ENCODE results near the gene KRTAP12-2. TPM values are rescaled to one million over a fixed set of nuclear protein-coding genes. Genes with fewer than 3 reads are reported as not detected.
"Not testable (repeated sequence)": the region's sequence is repeated elsewhere in the genome, so short reads cannot be mapped to it uniquely, and the experiment has no call there.

Gene KRTAP12-2
- total RNA-seq, 4 donors from 2014 or later: not detected

DNA sequence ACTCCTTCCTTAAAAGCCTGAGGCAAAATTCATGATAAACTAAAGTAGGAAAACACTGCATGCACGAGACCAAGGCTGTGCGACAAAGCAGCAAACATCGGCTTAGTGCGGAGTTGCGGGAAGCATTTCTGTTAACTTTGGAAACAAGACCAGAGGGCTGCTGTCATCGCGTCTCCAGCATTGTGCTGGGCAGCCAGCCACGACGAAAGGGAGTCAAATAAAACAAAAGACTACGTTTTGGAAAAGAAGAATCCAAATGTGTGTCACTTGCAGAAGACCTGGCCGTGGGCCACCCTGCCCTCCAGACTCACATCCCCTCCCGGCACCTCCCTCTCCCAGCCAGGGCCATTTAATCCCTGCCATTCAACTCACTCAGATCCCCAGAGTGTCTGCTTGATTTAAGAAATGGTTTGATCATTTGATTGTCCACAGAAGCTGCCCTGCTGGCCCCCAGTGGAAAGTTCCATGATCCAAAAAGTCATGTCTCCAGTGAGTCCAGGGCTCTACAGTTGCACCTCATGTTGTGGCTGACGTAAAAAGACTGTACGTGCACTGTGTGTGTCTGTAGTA is 22.9 kb downstream of the KRTAP12-2 start:
- no peak for TF ChIP-seq POLR2AphosphoS5 (IDR thresholded peaks at IDR 0.05)
- TF ChIP-seq EP300 (IDR thresholded peaks at IDR 0.05): no peak
- TF ChIP-seq, protein P1, sequence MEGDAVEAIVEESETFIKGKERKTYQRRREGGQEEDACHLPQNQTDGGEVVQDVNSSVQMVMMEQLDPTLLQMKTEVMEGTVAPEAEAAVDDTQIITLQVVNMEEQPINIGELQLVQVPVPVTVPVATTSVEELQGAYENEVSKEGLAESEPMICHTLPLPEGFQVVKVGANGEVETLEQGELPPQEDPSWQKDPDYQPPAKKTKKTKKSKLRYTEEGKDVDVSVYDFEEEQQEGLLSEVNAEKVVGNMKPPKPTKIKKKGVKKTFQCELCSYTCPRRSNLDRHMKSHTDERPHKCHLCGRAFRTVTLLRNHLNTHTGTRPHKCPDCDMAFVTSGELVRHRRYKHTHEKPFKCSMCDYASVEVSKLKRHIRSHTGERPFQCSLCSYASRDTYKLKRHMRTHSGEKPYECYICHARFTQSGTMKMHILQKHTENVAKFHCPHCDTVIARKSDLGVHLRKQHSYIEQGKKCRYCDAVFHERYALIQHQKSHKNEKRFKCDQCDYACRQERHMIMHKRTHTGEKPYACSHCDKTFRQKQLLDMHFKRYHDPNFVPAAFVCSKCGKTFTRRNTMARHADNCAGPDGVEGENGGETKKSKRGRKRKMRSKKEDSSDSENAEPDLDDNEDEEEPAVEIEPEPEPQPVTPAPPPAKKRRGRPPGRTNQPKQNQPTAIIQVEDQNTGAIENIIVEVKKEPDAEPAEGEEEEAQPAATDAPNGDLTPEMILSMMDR (IDR thresholded peaks at IDR 0.05): no peak
- no peak for TF ChIP-seq POLR2A (IDR thresholded peaks at IDR 0.05; ENCODE audit: low read depth)
- intact Hi-C loops (cut with DNase I): no loop called here
- H3K9me3 ChIP-seq: peaks cover 0 to 30% (median 9%) of the 10 kb centered on the region in 4 donors

GRCh38 chr21:44640761-44641160 is 26.0 kb downstream of the KRTAP12-2 start:
- Histone ChIP-seq H3K27me3 (peaks cover 0 to 56% (median 2%) of the 10 kb centered on the region in 4 donors), H3K36me3 (no peaks in the 10 kb centered on the region), H3K27ac (replicated peaks in 1 of 4) (no peak overlapping the region), H3K4me1 (no peaks in the 10 kb centered on the region), H3K4me3 (no peak overlapping the region), H3K9me3 (peaks cover 0 to 30% (median 9%) of the 10 kb centered on the region in 4 donors)
- TF ChIP-seq, protein P1 (IDR thresholded peaks at IDR 0.05): no peak
- TF ChIP-seq POLR2A (IDR thresholded peaks at IDR 0.05; ENCODE audit: low read depth) (no peak), POLR2AphosphoS5 (IDR thresholded peaks at IDR 0.05) (no peak), EP300 (IDR thresholded peaks at IDR 0.05) (no peak)
- WGBS: 78% methylated on average over 5 of the region's 5 CpGs
- intact Hi-C loops (cut with DNase I): no loop called here
- DNase-seq (ENCODE audit: extremely low spot score): no peak

More for the DNA sequence above, 22.9 kb downstream of the KRTAP12-2 start:
- peak; percentile 77 for DNase-seq (ENCODE audit: extremely low spot score)
- H3K4me1 ChIP-seq: no peaks in the 10 kb centered on the region
- H3K36me3 ChIP-seq: no peaks in the 10 kb centered on the region
- WGBS: 54% methylated on average over 14 of the region's 14 CpGs
- H3K4me3 ChIP-seq: no peak overlapping the region
- peaks cover 0 to 57% (median 2%) of the 10 kb centered on the region in 4 donors for H3K27me3 ChIP-seq
- no peak overlapping the region for H3K27ac ChIP-seq (replicated peaks in 1 of 4)

DNA sequence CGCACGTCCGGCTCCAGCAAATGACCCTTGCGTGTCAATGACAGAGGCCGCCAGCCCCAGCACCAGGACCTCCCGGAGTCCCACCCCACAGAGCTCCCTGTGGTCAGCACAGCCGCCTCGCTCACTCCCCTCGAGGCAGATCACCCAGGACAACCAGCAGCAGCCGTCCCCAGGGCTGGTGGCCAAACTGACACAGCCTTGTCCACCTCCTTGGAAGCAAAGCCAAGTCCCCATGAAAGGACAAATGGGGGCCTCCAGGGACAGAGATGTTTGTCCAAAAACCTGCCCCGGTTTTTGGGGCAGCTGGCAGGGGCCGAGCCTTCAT is 27.4 kb downstream of the KRTAP12-2 start:
- WGBS: 71% methylated on average over 6 of the region's 12 CpGs
- no peak overlapping the region for H3K27ac ChIP-seq (replicated peaks in 1 of 4)

DNA sequence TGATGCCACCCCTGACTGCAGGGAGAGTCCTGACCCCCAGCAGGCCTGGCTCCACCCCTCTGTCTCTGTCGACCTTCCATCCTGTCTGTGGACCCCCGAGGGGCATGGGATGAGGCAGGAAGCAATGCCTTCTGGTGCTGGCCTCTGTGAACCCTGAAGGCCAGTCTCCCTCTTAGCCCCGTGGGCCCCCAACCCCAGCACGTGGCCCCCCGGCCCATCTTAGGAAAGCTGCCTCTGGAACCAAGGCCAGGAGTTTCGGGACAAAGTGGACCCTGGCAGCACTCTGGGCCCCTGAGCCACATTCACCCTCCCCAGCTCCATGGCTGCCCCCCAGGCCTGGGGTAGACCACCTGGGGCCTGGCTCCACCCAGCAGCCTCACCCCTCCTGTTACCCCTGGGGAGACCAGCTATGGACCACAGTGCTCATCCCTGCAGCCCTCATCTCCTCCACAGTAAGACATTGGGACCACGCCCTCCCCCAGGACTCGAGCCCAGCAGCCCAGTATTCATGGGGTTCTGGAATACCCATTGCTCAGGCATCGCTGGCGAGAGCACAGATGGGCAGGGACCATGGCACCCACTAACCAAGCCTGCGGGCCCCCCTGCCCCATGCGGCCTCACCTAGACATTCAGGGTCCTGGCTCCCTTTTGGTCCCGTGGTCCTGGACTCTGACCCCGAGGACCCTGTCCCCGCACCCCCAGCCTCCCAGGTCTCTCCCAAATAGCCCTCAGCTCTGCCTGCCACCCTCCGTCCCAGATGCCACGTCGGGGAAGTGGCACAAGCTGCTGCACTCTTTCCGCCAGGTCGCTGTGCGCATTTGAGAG is 28.0 kb downstream of the KRTAP12-2 start:
- H3K36me3 ChIP-seq; H3K4me3 ChIP-seq; H3K4me1 ChIP-seq; intact Hi-C loops (cut with DNase I); H3K27ac ChIP-seq (replicated peaks in 1 of 4): not testable (repeated sequence)
- Histone ChIP-seq H3K27me3 (peaks cover 0 to 62% (median 2%) of the 10 kb centered on the region in 4 donors), H3K9me3 (peaks cover 0 to 12% (median 2%) of the 10 kb centered on the region in 4 donors)
- 93% methylated on average over 15 of the region's 21 CpGs for WGBS
- peak; percentile 86 for DNase-seq (ENCODE audit: extremely low spot score)

More for the DNA sequence above, 27.4 kb downstream of the KRTAP12-2 start:
- Histone ChIP-seq H3K36me3 (no peaks in the 10 kb centered on the region), H3K27me3 (peaks cover 0 to 62% (median 2%) of the 10 kb centered on the region in 4 donors), H3K4me1 (no peaks in the 10 kb centered on the region), H3K9me3 (peaks cover 0 to 18% (median 4%) of the 10 kb centered on the region in 4 donors), H3K4me3 (no peak overlapping the region)
- TF ChIP-seq, protein P1 (IDR thresholded peaks at IDR 0.05): no peak
- TF ChIP-seq POLR2AphosphoS5 (IDR thresholded peaks at IDR 0.05) (no peak), EP300 (IDR thresholded peaks at IDR 0.05) (no peak), POLR2A (IDR thresholded peaks at IDR 0.05; ENCODE audit: low read depth) (no peak)
- no peak for DNase-seq (ENCODE audit: extremely low spot score)
- intact Hi-C loops (cut with DNase I): no loop called here

DNA sequence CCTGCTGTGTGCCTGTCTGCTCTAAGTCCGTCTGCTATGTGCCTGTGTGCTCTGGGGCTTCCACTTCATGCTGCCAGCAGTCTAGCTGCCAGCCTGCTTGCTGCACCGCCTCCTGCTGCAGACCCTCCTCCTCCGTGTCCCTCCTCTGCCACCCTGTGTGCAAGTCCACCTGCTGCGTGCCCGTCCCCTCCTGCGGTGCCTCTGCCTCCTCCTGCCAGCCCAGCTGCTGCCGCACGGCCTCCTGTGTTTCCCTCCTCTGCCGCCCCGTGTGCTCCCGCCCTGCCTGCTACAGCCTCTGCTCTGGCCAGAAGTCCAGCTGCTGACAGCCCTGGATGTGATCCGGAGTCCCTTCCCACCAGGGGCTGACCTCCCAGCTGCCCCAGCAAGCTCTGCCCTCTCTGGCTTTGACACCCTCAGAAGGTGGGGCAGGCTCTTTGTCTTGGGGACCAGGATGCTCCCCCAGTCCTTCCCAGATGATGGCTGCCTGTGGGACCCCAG is 28.8 kb downstream of the KRTAP12-2 start:
- peaks cover 0 to 62% (median 2%) of the 10 kb centered on the region in 4 donors for H3K27me3 ChIP-seq
- H3K4me3 ChIP-seq; intact Hi-C loops (cut with DNase I); H3K4me1 ChIP-seq; H3K27ac ChIP-seq (replicated peaks in 1 of 4); H3K36me3 ChIP-seq; DNase-seq (ENCODE audit: extremely low spot score): not testable (repeated sequence)
- peaks cover 0 to 11% (median 1%) of the 10 kb centered on the region in 4 donors for H3K9me3 ChIP-seq
- 73% methylated on average over 7 of the region's 12 CpGs for WGBS
